CD8-positive, alpha-beta memory T cell (primary cell): ENCODE measurements around the gene SIGLEC14. TPM values are rescaled to one million over a fixed set of nuclear protein-coding genes. Genes with fewer than 3 reads are reported as not detected.
A peak's percentile ranks its signal among the peaks of the same experiment; 100 is the strongest.

Source experiments
- CTCF ChIA-PET: fragments of 350-600 bp; sonication (Branson Sonifier 250); formaldehyde crosslinking; loops from one replicate; lab custom pipeline; 2021; ENCODE audit warnings: antibody characterized with exemption; lab: Charles Lee
- POLR2A ChIA-PET: fragments of 350-600 bp; sonication (Branson Sonifier 250); formaldehyde crosslinking; loops from one replicate; lab custom pipeline; 2021; ENCODE audit warnings: antibody characterized with exemption; lab: Charles Lee
- DNase-seq, 5 donors: peaks; one replicate each; pipeline versions ENCODE4 v3.0.0 to v3.0.0-alpha.2; 2020 to 2022; ENCODE audit warnings: mixed read lengths in 1 of 5
- H3K27ac ChIP-seq: one replicate; pipeline ENCODE4 v1.7.0; 2013; ENCODE audit warnings: low read depth, mild to moderate bottlenecking, low read length, moderate library complexity
- H3K27me3 ChIP-seq: 2 replicates; pipeline ENCODE4 v1.7.0; 2013; ENCODE audit warnings: low read length, mild to moderate bottlenecking; ENCODE audit not compliant: insufficient read depth, poor library complexity, severe bottlenecking
- H3K36me3 ChIP-seq: 2 replicates; pipeline ENCODE4 v1.7.0; 2013; ENCODE audit warnings: mild to moderate bottlenecking, low read length, moderate library complexity; ENCODE audit not compliant: insufficient read depth
- H3K4me1 ChIP-seq: 2 replicates; pipeline ENCODE4 v1.7.0; 2013; ENCODE audit warnings: mild to moderate bottlenecking, low read length, moderate library complexity; ENCODE audit not compliant: insufficient read depth
- H3K4me3 ChIP-seq: 2 replicates; pipeline ENCODE4 v1.7.0; 2013; ENCODE audit warnings: mild to moderate bottlenecking, low read length
- H3K9me3 ChIP-seq: 2 replicates; pipeline ENCODE4 v1.7.0; 2013; ENCODE audit warnings: mild to moderate bottlenecking, low read length
- H3K27ac Mint-ChIP-seq, 8 donors: one replicate each; pipeline ENCODE4 v1.8.0; 2020 to 2021; ENCODE audit warnings: mixed read lengths in 8 of 8, mild to moderate bottlenecking in 6 of 8, inconsistent platforms in 3 of 8, moderate library complexity in 3 of 8
- H3K27me3 Mint-ChIP-seq, 2 donors: one replicate each; pipeline ENCODE4 v1.8.0; 2020 to 2021; ENCODE audit warnings: mixed read lengths in 2 of 2, mild to moderate bottlenecking in 1 of 2, moderate library complexity in 1 of 2
- H3K36me3 Mint-ChIP-seq, 3 donors: one replicate each; pipeline ENCODE4 v1.8.0; 2020 to 2021; ENCODE audit warnings: mixed read lengths in 3 of 3, inconsistent platforms in 1 of 3, mild to moderate bottlenecking in 1 of 3
- H3K4me1 Mint-ChIP-seq, 3 donors: one replicate each; pipeline ENCODE4 v1.8.0; 2020 to 2021; ENCODE audit warnings: mixed read lengths in 3 of 3, inconsistent platforms in 1 of 3, mild to moderate bottlenecking in 1 of 3
- H3K4me3 Mint-ChIP-seq, 7 donors: one replicate each; pipeline ENCODE4 v1.8.0; 2020 to 2021; ENCODE audit warnings: mixed read lengths in 7 of 7, mild to moderate bottlenecking in 6 of 7, moderate library complexity in 4 of 7, inconsistent platforms in 2 of 7
- H3K9me3 Mint-ChIP-seq, 5 donors: one replicate each; pipeline ENCODE4 v1.8.0; 2020 to 2022; ENCODE audit warnings: mixed read lengths in 5 of 5, mild to moderate bottlenecking in 3 of 5, moderate library complexity in 2 of 5, inconsistent platforms in 1 of 5
- polyA plus RNA-seq: library from polyadenylated mRNA; unstranded; fragments of 300-500 nt; fragmentation: Illumina TruSeq; gene quantifications from one replicate; pipeline ENCODE4 v1.2.3, GENCODE V29; 2021
- total RNA-seq, 2 experiments: library from RNA; stranded (reverse); gene quantifications; one replicate each; pipeline ENCODE4 v1.2.3, GENCODE V29; 2021

The SIGLEC14 gene
- total and polyA plus RNA-seq, 3 experiments from 2014 or later: 0.33 to 0.35 TPM; not detected in 1

DNA sequence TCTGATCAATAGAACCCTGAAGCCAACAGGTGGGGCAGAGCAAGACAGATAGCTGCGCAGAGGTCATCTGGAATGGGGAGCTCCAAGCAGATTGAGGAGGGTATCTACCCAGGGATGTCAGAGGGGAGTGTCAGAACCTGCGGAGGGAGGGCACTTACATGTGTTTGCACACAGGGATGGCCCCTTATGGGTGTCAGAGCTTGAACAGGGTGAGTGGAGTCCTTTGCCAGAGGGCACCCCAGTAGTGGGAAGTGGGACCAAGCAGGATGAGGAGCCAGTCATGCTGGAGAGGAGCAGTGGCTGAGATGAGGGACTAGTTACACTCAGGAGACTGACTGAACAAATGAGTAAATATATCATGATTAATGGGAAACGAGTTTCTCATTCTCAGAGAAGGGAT lies 17.0 kb upstream of the SIGLEC14 start:
- H3K4me1 ChIP-seq: no peaks in the 10 kb centered on the region
- Mint-ChIP-seq H3K9me3 (peaks cover 0 to 4% (median 0%) of the 10 kb centered on the region in 5 donors), H3K4me1 (no peaks in the 10 kb centered on the region), H3K27me3 (peaks cover 28 to 58% of the 10 kb centered on the region in 2 donors), H3K27ac (peak overlapping the region in 1 of 8 donors; percentile 11), H3K4me3 (no peak overlapping the region), H3K36me3 (peaks cover 0 to 1% (median 0%) of the 10 kb centered on the region in 3 donors)
- DNase-seq: no peak
- ChIA-PET CTCF (no interaction called here), POLR2A (no interaction called here)
- no peaks in the 10 kb centered on the region for H3K36me3 ChIP-seq
- H3K4me3 ChIP-seq: no peak overlapping the region
- H3K9me3 ChIP-seq: no peaks in the 10 kb centered on the region
- no peaks in the 10 kb centered on the region for H3K27me3 ChIP-seq
- H3K27ac ChIP-seq: no peak overlapping the region

DNA sequence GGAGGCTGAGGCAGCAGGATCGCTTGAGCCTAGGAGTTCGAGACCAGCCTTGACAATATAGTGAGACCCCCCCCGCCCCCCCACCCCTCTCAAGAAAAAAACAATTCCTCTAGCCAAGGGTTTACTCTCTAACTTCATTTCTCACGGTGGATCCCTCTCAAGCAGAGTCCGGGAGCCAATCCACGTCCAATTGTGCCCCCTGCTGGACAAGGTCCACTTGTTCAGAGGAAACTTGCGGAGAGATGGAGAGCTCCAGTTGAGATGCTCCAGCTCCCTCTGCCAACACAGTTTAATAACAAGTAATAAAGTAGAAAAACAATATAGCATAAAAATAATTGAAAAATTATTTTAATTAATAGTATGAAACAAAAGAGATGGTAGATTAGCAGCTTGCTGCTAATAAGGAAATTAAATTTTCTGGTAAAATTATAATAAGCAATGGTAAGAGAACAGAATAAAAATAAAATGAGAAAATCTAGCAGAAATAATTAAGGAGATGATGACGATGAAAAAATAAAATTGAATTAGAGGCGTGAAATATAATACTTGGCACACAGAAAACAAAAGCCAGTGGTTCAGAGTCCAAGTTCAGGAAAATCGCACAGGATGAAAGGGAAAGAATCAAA lies 14.5 kb upstream of the SIGLEC14 start:
- ChIA-PET POLR2A (no interaction called here), CTCF (interaction anchor here (0.7 to 0.9 kb wide), 2 partner anchors 8 to 9 kb away, joined by 3 to 4 read pairs; no protein-coding TSS in a partner anchor)
- Histone ChIP-seq H3K4me3 (no peak overlapping the region), H3K27ac (no peak overlapping the region), H3K27me3 (no peaks in the 10 kb centered on the region), H3K9me3 (no peaks in the 10 kb centered on the region), H3K36me3 (no peaks in the 10 kb centered on the region), H3K4me1 (no peaks in the 10 kb centered on the region)
- H3K27me3 Mint-ChIP-seq: peaks cover 24 to 42% of the 10 kb centered on the region in 2 donors
- no peak overlapping the region for H3K27ac Mint-ChIP-seq
- H3K4me3 Mint-ChIP-seq: no peak overlapping the region
- peak in 3 of 5 donors; percentile 3 to 54 (median 24) for DNase-seq
- H3K36me3 Mint-ChIP-seq: peaks cover 0 to 1% (median 0%) of the 10 kb centered on the region in 3 donors
- peaks cover 0 to 4% (median 0%) of the 10 kb centered on the region in 5 donors for H3K9me3 Mint-ChIP-seq
- H3K4me1 Mint-ChIP-seq: peaks cover 5 to 6% (median 5%) of the 10 kb centered on the region in 3 donors

DNA sequence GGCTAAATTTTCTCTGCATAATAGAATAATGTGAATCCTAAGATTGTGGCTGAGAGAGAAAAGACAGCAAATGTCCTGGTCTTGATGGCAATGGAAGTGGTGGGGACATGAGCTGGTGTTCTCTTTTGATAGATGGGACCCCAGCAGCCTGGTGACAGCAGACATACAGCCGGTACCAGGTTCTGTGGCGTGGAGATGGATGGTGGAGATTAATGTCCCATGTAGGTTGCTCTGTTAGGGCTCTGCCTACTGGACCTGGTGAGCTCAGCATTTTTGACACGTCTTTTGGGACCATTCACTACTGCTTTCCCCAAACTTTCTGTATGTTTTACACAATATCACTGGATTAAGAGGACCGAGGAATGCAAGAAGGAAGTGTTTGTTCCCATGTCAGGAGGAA lies 8.2 kb upstream of the SIGLEC14 start:
- H3K27ac ChIP-seq: no peak overlapping the region
- POLR2A ChIA-PET: no interaction called here

DNA sequence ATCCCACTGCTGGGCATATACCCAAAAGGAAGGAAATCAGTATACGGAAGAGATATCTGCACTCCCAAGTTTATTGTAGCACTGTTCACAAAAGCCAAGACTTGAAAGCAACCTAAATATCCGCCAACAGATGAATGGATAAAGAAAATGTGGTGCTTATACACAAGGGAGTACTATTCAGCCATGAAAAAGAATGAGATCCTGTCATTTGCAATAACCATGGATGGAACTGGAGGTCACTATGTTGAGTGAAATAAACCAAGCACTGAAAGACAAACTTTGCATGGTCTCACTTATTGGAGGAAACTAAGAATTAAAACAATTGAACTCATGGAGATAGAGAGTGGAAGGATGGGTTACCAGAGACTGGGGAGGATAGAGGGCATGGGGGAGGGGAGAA lies 6.5 kb upstream of the SIGLEC14 start:
- Histone ChIP-seq H3K4me1 (no peaks in the 10 kb centered on the region), H3K27ac (no peak overlapping the region), H3K36me3 (no peaks in the 10 kb centered on the region), H3K4me3 (no peak overlapping the region), H3K27me3 (no peaks in the 10 kb centered on the region), H3K9me3 (no peaks in the 10 kb centered on the region)
- Mint-ChIP-seq H3K27ac (no peak overlapping the region), H3K36me3 (peaks cover 0 to 2% (median 0%) of the 10 kb centered on the region in 3 donors), H3K4me1 (peaks cover 5 to 6% (median 5%) of the 10 kb centered on the region in 3 donors), H3K4me3 (no peak overlapping the region), H3K9me3 (peaks cover 0 to 3% (median 0%) of the 10 kb centered on the region in 5 donors), H3K27me3 (peaks cover 18 to 38% of the 10 kb centered on the region in 2 donors)
- ChIA-PET POLR2A (no interaction called here), CTCF (interaction anchor here (1.4 kb wide), 1 partner anchor 8 kb away, joined by 4 read pairs; no protein-coding TSS in a partner anchor)
- DNase-seq: no peak

More for the DNA sequence above, 8.2 kb upstream of the SIGLEC14 start:
- peaks cover 0 to 2% (median 0%) of the 10 kb centered on the region in 3 donors for H3K36me3 Mint-ChIP-seq
- H3K27me3 Mint-ChIP-seq: peaks cover 20 to 32% of the 10 kb centered on the region in 2 donors
- no peak overlapping the region for H3K4me3 Mint-ChIP-seq
- H3K9me3 Mint-ChIP-seq: peaks cover 0 to 3% (median 0%) of the 10 kb centered on the region in 5 donors
- H3K27ac Mint-ChIP-seq: no peak overlapping the region
- Histone ChIP-seq H3K36me3 (no peaks in the 10 kb centered on the region), H3K4me3 (no peak overlapping the region), H3K9me3 (no peaks in the 10 kb centered on the region), H3K27me3 (no peaks in the 10 kb centered on the region), H3K4me1 (no peaks in the 10 kb centered on the region)
- DNase-seq: no peak
- CTCF ChIA-PET: no interaction called here
- H3K4me1 Mint-ChIP-seq: peaks cover 5 to 6% (median 5%) of the 10 kb centered on the region in 3 donors

DNA sequence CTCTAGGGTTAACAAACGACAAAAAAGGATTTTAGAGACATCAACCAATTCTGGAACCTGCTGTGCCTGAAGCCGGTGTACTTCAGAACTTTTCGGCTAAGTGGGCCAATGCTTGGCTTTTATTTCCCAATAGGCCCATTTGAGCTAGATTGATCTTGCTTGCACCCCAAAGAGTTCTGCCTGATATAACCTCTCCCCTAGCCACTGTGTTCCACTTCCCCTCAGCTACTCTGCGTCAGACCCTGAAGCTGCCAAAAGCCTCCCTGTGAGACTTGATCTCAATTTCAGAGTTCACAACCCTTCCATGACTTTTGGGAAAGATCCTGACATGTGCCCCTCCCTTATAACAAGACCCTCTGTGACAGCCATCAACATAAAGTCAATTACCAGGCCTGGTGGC lies 5.6 kb upstream of the SIGLEC14 start:
- Mint-ChIP-seq H3K27me3 (peaks cover 21 to 38% of the 10 kb centered on the region in 2 donors), H3K9me3 (peaks cover 0 to 6% (median 0%) of the 10 kb centered on the region in 5 donors), H3K27ac (no peak overlapping the region), H3K4me3 (no peak overlapping the region), H3K36me3 (peaks cover 0 to 2% (median 0%) of the 10 kb centered on the region in 3 donors), H3K4me1 (peaks cover 5 to 6% (median 5%) of the 10 kb centered on the region in 3 donors)
- no peaks in the 10 kb centered on the region for H3K36me3 ChIP-seq
- no peak overlapping the region for H3K4me3 ChIP-seq
- no peaks in the 10 kb centered on the region for H3K27me3 ChIP-seq
- ChIA-PET CTCF (no interaction called here), POLR2A (no interaction called here)
- H3K9me3 ChIP-seq: no peaks in the 10 kb centered on the region
- no peaks in the 10 kb centered on the region for H3K4me1 ChIP-seq
- no peak for DNase-seq
- no peak overlapping the region for H3K27ac ChIP-seq

DNA sequence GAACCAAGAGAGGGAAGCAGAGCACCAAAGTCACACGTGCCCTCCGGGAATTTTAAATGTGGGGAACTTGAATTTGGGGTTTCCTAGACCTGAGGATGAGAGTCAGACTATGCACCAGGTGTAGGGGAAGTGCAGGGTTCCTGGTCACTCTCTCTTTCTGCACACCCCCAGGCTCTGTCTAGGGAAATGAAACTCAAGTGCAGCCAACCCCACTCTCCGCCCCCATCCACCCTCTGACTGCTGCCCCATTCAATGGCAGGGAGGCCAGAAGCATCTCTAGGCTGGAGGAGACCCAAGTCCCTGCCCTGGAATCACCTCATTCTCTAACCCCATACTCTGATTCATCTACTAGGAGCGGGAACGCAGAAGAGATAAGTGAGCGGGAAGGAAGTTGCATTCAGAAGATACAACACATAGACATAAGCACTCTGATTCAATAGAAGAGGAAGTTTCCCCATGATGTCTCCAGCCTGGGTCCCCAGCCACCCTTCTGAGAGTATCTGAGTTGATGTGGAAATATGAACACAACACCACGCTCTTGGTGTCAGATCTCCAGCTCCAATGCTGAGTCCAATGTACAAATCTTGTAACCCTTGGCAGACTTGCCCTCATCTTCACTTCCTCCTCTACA lies 4.7 kb upstream of the SIGLEC14 start:
- Histone ChIP-seq H3K4me1 (no peaks in the 10 kb centered on the region), H3K9me3 (no peaks in the 10 kb centered on the region), H3K27ac (no peak overlapping the region), H3K36me3 (no peaks in the 10 kb centered on the region), H3K4me3 (no peak overlapping the region), H3K27me3 (peaks cover 3% of the 10 kb centered on the region)
- H3K27ac Mint-ChIP-seq: no peak overlapping the region
- no peaks in the 10 kb centered on the region for H3K4me1 Mint-ChIP-seq
- CTCF ChIA-PET: no interaction called here
- peaks cover 19 to 34% of the 10 kb centered on the region in 2 donors for H3K27me3 Mint-ChIP-seq
- no peak for DNase-seq
- POLR2A ChIA-PET: no interaction called here
- peaks cover 0 to 2% (median 0%) of the 10 kb centered on the region in 3 donors for H3K36me3 Mint-ChIP-seq
- H3K4me3 Mint-ChIP-seq: no peak overlapping the region
- H3K9me3 Mint-ChIP-seq: peaks cover 0 to 6% (median 0%) of the 10 kb centered on the region in 5 donors

DNA sequence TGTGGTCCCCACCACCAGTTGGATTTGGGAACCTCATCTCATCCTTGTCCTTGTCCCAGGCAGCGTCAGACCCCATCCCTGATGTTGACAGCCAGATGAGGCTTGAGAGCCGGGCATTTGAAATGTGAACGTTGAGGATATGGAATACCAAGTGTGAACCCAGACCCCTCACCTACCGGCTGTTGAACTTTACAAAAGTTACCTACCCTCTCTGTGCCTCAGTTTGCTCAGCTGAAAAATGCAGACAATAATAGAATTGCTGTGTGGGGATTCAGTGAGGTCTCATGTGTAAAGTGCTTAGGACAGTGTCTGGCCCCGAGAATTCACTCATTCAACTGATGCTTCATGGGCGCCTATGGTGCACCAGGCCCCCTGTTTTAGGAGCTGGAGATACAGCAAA lies 693 bp upstream of the SIGLEC14 start:
- Histone ChIP-seq H3K9me3 (no peaks in the 10 kb centered on the region), H3K4me3 (no peak overlapping the region), H3K27me3 (peaks cover 3% of the 10 kb centered on the region), H3K36me3 (no peaks in the 10 kb centered on the region), H3K27ac (no peak overlapping the region), H3K4me1 (no peaks in the 10 kb centered on the region)
- Mint-ChIP-seq H3K27ac (no peak overlapping the region), H3K36me3 (no peaks in the 10 kb centered on the region), H3K9me3 (peaks cover 0 to 4% (median 0%) of the 10 kb centered on the region in 5 donors), H3K27me3 (peaks cover 18 to 38% of the 10 kb centered on the region in 2 donors), H3K4me3 (no peak overlapping the region), H3K4me1 (no peaks in the 10 kb centered on the region)
- DNase-seq: no peak
- CTCF ChIA-PET: interaction anchor here (1.5 kb wide), 1 partner anchor 10 kb away, joined by 6 read pairs; no protein-coding TSS in a partner anchor
- POLR2A ChIA-PET: no interaction called here
